IMR-90 (cell line): ENCODE measurements around the gene REXO1.

ENCODE experiments used
- BHLHE40 ChIP-seq: fragments of 150-350 bp; IDR thresholded peaks from 2 replicates; pipeline ENCODE4 v1.6.1; 2016; ENCODE audit warnings: mild to moderate bottlenecking, low read depth, low read length
- CEBPB ChIP-seq: IDR thresholded peaks from 2 replicates; pipeline ENCODE4 v1.6.1; 2012; ENCODE audit warnings: low read depth, low read length, improper control_type of control experiment
- MAFK ChIP-seq: IDR thresholded peaks from 2 replicates; pipeline ENCODE4 v1.6.1; 2012; ENCODE audit warnings: low read depth, low read length, improper control_type of control experiment
- MAZ ChIP-seq: IDR thresholded peaks from 2 replicates; pipeline ENCODE4 v1.6.1; 2012; ENCODE audit warnings: low read depth, mild to moderate bottlenecking, low read length, improper control_type of control experiment, moderate library complexity, borderline replicate concordance
- POLR2A ChIP-seq: IDR thresholded peaks from 2 replicates; pipeline ENCODE4 v1.6.1; 2012; ENCODE audit warnings: mild to moderate bottlenecking, low read depth, low read length
- RAD21 ChIP-seq: IDR thresholded peaks from 2 replicates; pipeline ENCODE4 v1.6.1; 2012; ENCODE audit warnings: low read length, improper control_type of control experiment
- RFX5 ChIP-seq: IDR thresholded peaks from 2 replicates; pipeline ENCODE4 v1.8.0; 2012; ENCODE audit warnings: low read depth, mild to moderate bottlenecking, low read length, moderate library complexity
- TF ChIP-seq, protein P1 (sequence below): conservative IDR thresholded peaks from 2 replicates; pipeline ENCODE4 v1.5.1; 2012; ENCODE audit warnings: mild to moderate bottlenecking, low read depth, low read length, improper control_type of control experiment

- TF ChIP-seq, protein P1, sequence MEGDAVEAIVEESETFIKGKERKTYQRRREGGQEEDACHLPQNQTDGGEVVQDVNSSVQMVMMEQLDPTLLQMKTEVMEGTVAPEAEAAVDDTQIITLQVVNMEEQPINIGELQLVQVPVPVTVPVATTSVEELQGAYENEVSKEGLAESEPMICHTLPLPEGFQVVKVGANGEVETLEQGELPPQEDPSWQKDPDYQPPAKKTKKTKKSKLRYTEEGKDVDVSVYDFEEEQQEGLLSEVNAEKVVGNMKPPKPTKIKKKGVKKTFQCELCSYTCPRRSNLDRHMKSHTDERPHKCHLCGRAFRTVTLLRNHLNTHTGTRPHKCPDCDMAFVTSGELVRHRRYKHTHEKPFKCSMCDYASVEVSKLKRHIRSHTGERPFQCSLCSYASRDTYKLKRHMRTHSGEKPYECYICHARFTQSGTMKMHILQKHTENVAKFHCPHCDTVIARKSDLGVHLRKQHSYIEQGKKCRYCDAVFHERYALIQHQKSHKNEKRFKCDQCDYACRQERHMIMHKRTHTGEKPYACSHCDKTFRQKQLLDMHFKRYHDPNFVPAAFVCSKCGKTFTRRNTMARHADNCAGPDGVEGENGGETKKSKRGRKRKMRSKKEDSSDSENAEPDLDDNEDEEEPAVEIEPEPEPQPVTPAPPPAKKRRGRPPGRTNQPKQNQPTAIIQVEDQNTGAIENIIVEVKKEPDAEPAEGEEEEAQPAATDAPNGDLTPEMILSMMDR: no peak
- no peak for TF ChIP-seq POLR2A
- no peak for TF ChIP-seq RFX5
- TF ChIP-seq MAZ: no peak
- no peak for TF ChIP-seq BHLHE40
- no peak for TF ChIP-seq RAD21
- TF ChIP-seq CEBPB: no peak
- TF ChIP-seq MAFK: no peak
Observed at GRCh38 chr19:1896508-1896907, 48.2 kb upstream of the REXO1 start.
